Muscle layer of colon (tissue), 2 donors: ENCODE results near the gene DCAF7.

ENCODE experiments used
- H3K27ac ChIP-seq: one replicate; pipeline ENCODE4 v1.7.0; 2013; ENCODE audit warnings: low read depth, mild to moderate bottlenecking, low read length, moderate library complexity
- H3K27me3 ChIP-seq, 2 donors: one replicate each; pipeline ENCODE4 v1.7.0; 2013; ENCODE audit warnings: low read length in 2 of 2, mild to moderate bottlenecking in 2 of 2; ENCODE audit not compliant: insufficient read depth in 2 of 2, control insufficient read depth in 1 of 2
- H3K36me3 ChIP-seq: one replicate; pipeline ENCODE4 v1.7.0; 2013; ENCODE audit warnings: mild to moderate bottlenecking, low read length; ENCODE audit not compliant: insufficient read depth
- H3K4me1 ChIP-seq: one replicate; pipeline ENCODE4 v1.7.0; 2013; ENCODE audit warnings: mild to moderate bottlenecking, low read length; ENCODE audit not compliant: insufficient read depth
- H3K4me3 ChIP-seq, 2 donors: one replicate each; pipeline ENCODE4 v1.7.0; 2013; ENCODE audit warnings: low read length in 2 of 2, low read depth in 1 of 2, mild to moderate bottlenecking in 1 of 2, moderate library complexity in 1 of 2
- H3K9ac ChIP-seq: one replicate; pipeline ENCODE4 v1.7.0; 2013; ENCODE audit warnings: low read length
- H3K9me3 ChIP-seq: one replicate; pipeline ENCODE4 v1.7.0; 2013; ENCODE audit warnings: mild to moderate bottlenecking, low read length
- donor health status: abdominal sarcoma.
- donor health status: Adenocarcinoma of cecum.

Gene DCAF7

GRCh38 chr17:63529711-63530556 is 20.3 kb upstream of the DCAF7 start:
- no peaks in the 10 kb centered on the region for H3K36me3 ChIP-seq
- no peak overlapping the region for H3K4me3 ChIP-seq
- no peaks in the 10 kb centered on the region for H3K27me3 ChIP-seq
- no peak overlapping the region for H3K9ac ChIP-seq
- H3K4me1 ChIP-seq: no peaks in the 10 kb centered on the region
- no peaks in the 10 kb centered on the region for H3K9me3 ChIP-seq
- H3K27ac ChIP-seq: no peak overlapping the region

GRCh38 chr17:63530557-63531021 is 19.7 kb upstream of the DCAF7 start:
- H3K9me3 ChIP-seq: no peaks in the 10 kb centered on the region
- no peak overlapping the region for H3K4me3 ChIP-seq
- H3K9ac ChIP-seq: no peak overlapping the region
- no peaks in the 10 kb centered on the region for H3K27me3 ChIP-seq
- no peaks in the 10 kb centered on the region for H3K4me1 ChIP-seq
- no peaks in the 10 kb centered on the region for H3K36me3 ChIP-seq
- H3K27ac ChIP-seq: no peak overlapping the region

- H3K27me3 ChIP-seq: no peaks in the 10 kb centered on the region
- H3K9ac ChIP-seq: no peak overlapping the region
- H3K9me3 ChIP-seq: no peaks in the 10 kb centered on the region
- no peak overlapping the region for H3K27ac ChIP-seq
- H3K36me3 ChIP-seq: no peaks in the 10 kb centered on the region
- no peak overlapping the region for H3K4me3 ChIP-seq
- no peaks in the 10 kb centered on the region for H3K4me1 ChIP-seq
These were observed 19.0 kb upstream of the DCAF7 start for GRCh38 chr17:63531022-63531965.

- no peaks in the 10 kb centered on the region for H3K9me3 ChIP-seq
- H3K9ac ChIP-seq: no peak overlapping the region
- H3K27me3 ChIP-seq: peaks cover 7 to 14% of the 10 kb centered on the region in 2 donors
- H3K36me3 ChIP-seq: no peaks in the 10 kb centered on the region
- no peak overlapping the region for H3K27ac ChIP-seq
- no peaks in the 10 kb centered on the region for H3K4me1 ChIP-seq
- H3K4me3 ChIP-seq: no peak overlapping the region
These were observed 16.7 kb upstream of the DCAF7 start for GRCh38 chr17:63533433-63534077.

- Histone ChIP-seq H3K27ac (no peak overlapping the region), H3K27me3 (peaks cover 13 to 20% of the 10 kb centered on the region in 2 donors), H3K9me3 (no peaks in the 10 kb centered on the region), H3K9ac (no peak overlapping the region), H3K36me3 (no peaks in the 10 kb centered on the region), H3K4me1 (no peaks in the 10 kb centered on the region), H3K4me3 (no peak overlapping the region)
These were observed 16.2 kb upstream of the DCAF7 start for GRCh38 chr17:63534078-63534570.

- Histone ChIP-seq H3K9me3 (no peaks in the 10 kb centered on the region), H3K4me1 (no peaks in the 10 kb centered on the region), H3K4me3 (no peak overlapping the region), H3K27me3 (peaks cover 14 to 26% of the 10 kb centered on the region in 2 donors), H3K36me3 (no peaks in the 10 kb centered on the region), H3K9ac (no peak overlapping the region), H3K27ac (no peak overlapping the region)
These were observed 15.3 kb upstream of the DCAF7 start for GRCh38 chr17:63534816-63535455.

- no peak overlapping the region for H3K4me3 ChIP-seq
- no peak overlapping the region for H3K9ac ChIP-seq
- H3K27ac ChIP-seq: no peak overlapping the region
- no peaks in the 10 kb centered on the region for H3K36me3 ChIP-seq
- peaks cover 14 to 26% of the 10 kb centered on the region in 2 donors for H3K27me3 ChIP-seq
- H3K9me3 ChIP-seq: no peaks in the 10 kb centered on the region
- no peaks in the 10 kb centered on the region for H3K4me1 ChIP-seq
These were observed 14.6 kb upstream of the DCAF7 start for GRCh38 chr17:63535640-63536039.

- H3K36me3 ChIP-seq: no peaks in the 10 kb centered on the region
- no peaks in the 10 kb centered on the region for H3K9me3 ChIP-seq
- no peaks in the 10 kb centered on the region for H3K4me1 ChIP-seq
- no peak overlapping the region for H3K4me3 ChIP-seq
- no peak overlapping the region for H3K9ac ChIP-seq
- H3K27ac ChIP-seq: no peak overlapping the region
- peaks cover 14 to 26% of the 10 kb centered on the region in 2 donors for H3K27me3 ChIP-seq
These were observed 13.3 kb upstream of the DCAF7 start for GRCh38 chr17:63537001-63537400.

GRCh38 chr17:63537991-63538692 is 12.1 kb upstream of the DCAF7 start:
- Histone ChIP-seq H3K4me1 (no peaks in the 10 kb centered on the region), H3K4me3 (no peak overlapping the region), H3K9ac (no peak overlapping the region), H3K27ac (no peak overlapping the region), H3K36me3 (no peaks in the 10 kb centered on the region), H3K9me3 (no peaks in the 10 kb centered on the region), H3K27me3 (peaks cover 14 to 26% of the 10 kb centered on the region in 2 donors)
